Muscle of arm (tissue), 12 donors: ENCODE measurements around the gene LTB4R. TPM values are rescaled to one million over a fixed set of nuclear protein-coding genes. Genes with fewer than 3 reads are reported as not detected.
A peak's percentile ranks its signal among the peaks of the same experiment; 100 is the strongest.
"Not testable (repeated sequence)": the region's sequence is repeated elsewhere in the genome, so short reads cannot be mapped to it uniquely, and the experiment has no call there.

ENCODE experiments used
- DNase-seq: peaks from one replicate; pipeline ENCODE4 v3.0.0-alpha.2; 2013
- polyA plus RNA-seq, 12 donors: library from polyadenylated mRNA; unstranded; fragments of 120-200 nt; gene quantifications; one replicate each; pipeline ENCODE4 v1.2.1, GENCODE V29; 2013; ENCODE audit not compliant: insufficient read length in 12 of 12

The LTB4R gene
- polyA plus RNA-seq, 12 donors: 2.2 to 15.8 (median 3.2) TPM; not detected in 2

DNA sequence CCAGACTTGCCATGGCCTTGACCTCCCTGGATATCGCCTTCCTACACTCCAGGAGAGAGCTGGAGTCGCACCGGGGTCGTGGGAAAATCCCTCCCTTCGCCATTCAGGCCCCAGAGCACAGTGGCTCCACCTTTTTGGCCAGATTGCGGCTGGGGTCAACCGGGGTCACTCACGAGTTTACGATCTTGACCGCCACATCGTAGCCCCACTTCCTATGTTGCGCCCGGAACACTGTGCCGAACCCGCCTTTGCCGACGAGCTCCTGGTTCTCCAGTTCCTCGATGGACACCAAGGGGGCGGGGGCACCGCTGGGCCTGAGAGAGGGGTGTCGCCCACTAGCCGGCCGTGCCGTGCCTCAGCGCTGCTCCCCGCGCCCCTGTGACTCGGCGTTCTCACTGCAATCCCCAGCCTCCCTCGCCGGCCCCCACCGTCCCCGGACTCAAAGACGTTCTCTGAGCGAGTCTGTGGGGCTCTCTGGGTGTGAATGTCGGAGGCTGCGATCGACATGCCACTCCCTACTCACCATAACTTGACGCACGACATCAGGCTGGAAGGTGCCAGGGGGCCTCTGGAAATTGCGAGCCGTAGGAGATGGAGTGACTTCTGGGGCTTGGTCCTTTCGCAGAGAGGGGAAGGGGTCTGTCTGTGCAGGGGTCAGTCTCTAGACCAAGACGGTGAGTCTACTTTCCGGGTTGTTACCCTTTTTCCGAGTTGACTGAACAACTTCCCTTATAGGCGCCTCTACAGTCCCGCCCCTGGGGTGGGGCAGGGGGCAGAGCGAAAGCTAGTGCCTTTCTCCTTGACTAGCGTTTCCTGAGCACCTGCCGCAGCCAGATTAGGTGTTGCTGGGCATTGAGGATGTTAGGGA, 28.2 kb downstream of the LTB4R start, which contains the start of gene RIPK3:
Gene RIPK3 (minus strand): TSS at position 708 of the 868 bp plus-strand sequence. CDS start 165 bp downstream, at position 543.
- no peak for DNase-seq

DNA sequence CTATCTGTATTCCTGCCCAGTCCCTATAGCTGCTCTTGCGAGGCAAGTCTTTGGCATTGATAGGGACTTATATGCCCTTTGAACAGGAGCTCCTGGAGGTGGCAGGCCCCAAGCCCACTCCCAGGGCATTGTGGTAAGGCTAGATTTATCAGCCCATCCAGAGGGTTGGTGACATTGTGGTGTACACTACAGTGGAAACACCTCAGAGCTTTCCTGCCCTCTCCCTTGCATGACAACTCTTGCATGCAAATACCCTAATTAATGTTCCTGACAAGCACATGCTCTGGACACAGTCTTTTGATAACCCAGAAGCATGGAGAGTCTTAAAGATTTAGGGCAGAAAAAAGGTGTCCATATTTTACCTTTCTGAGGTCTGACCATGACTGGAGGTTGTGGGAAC, 29.3 kb downstream of the LTB4R start:
- no peak for DNase-seq

- no peak for DNase-seq
These were observed 31.6 kb downstream of the LTB4R start for GRCh38 chr14:24342889-24343288.

DNA sequence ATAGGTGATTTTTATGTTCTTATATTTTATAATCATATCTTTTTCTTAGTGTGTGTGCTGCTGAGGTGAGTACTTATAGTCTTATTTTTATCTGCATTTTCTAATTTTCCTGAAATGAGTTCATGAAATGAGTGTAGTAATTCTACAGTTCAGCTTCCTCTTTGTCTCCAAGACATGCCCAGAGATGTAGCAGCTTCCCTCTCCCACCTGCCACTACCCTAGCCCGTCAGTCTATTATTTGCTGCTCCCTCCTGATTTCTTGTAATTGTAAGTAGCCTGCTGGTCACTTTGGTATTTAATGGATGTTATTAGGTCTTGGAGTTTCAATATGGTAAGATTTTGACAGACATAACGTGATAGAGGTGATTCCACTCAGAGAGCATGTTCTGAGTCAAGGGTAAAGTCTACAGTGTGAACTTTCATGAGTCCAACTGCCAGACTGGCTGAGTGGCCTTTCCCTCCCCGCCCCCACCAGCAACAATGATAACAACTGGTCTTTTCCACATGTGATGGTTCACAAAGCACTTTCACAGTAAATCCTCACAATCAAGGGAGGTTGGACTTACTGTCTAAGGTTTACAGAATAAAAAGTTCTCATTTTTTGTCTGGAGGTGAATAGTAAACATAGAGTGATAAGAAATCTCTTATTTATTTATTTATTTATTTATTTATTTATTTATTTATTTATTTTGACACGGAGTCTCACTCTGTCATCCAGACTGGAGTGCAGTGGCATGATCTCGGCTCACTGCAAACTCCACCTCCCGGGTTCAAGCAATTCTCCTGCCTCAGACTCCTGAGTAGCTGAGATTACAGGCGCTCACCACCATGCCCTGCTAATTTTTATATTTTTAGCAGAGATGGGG, 32.7 kb downstream of the LTB4R start:
- DNase-seq: no peak

DNA sequence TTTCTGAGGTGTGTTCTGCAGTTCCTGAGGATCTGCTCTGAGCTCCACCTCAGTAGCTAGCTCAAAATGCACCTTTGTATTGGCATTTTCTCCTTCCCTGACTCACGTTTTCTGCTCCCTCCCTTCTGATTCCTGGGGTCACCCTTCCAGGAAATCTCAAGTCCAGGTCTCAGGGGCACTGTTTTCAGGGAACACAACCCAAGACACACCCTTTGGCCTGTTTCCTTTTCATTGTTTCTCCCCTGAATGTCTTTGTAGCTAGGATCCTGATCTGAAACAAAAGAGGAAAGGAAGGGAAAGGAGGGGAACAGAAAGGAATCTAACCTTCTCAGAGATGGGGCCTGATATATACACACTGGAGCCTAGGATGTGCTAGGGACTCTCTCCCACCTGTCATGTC, 35.8 kb downstream of the LTB4R start:
- DNase-seq: no peak

DNA sequence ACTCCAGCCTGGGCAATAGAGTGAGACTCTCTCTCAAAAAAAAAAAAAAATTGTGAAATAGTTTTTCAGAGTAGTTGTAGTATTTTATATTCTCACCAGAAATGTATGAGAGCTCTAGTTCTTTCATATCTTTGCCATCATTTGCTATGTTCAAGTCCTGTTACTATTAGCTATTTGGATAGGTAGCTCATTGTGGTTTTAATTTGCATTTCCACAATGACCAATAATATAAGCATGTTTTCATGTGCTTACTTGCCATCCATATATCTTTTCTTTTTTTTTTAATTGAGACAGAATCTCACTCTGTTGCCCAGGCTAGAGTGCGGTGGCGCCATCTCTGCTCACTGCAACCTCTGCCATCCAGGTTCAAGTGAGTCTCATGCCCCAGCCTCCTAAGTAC, 36.9 kb downstream of the LTB4R start:
- no peak for DNase-seq

GRCh38 chr14:24349742-24350141, 38.4 kb downstream of the LTB4R start:
- no peak for DNase-seq

DNA sequence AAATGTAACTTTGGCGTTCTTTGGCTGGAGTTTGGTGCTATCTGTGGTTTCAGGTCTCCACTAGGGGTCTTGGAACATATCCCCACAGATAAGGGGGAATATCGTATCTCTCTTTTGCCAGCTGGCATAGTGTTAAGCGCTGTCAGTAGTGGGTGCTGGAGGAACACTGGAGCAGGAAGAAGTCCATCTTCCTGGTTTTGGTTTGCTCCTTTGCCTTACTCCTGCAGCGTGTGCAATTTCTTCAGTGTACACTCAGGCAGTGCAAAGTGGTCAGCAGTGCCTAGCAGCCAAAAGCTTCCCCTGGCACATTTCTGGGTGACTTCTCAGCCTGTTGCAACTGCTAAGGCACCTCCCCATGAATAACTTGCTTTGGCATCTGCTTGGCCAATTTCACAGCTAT, 40.2 kb downstream of the LTB4R start:
- DNase-seq: no peak

DNA sequence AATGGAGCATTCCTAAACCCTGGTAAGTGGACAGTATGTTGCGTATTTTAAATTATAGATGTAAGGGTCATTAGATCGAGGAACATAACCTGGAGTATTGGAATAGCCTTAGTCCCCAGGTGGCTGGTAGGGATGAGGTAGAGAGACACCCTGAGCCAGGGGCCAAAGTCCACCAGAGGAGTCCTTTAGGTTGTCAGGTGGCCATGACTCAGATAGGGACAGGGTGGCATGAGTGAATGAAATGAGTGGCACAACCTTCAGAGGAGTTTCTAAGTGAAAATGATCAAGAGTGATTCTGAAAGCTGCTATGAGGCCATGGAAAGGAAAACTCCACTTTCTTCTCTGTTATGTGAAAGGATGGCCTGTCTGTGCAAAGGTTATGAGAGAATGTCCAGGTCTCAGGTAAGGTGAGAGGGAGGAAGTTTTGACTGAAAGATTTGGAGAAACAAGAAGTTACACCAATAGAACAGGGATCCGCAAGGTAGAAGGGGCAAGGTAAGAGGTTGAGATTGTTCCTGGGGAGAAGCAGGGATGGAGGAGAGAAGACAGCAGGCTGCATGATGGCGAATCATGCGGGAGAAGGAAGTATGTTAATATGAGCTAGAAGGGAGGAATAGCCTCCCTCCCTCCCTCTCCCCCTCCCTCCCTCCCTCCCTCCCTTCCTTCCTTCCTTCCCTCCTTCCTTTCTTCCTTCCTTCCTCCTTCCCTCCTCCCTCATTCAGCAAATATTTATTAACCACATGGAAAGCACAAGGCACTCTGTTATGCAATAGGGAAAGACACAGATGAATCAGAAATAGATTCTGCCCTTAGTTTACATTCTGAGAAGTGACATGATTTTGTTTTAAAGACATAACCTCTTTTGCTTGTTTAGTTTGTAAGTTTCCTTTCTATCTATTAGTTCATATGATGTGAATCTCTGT, 42.5 kb downstream of the LTB4R start:
- DNase-seq: no peak

DNA sequence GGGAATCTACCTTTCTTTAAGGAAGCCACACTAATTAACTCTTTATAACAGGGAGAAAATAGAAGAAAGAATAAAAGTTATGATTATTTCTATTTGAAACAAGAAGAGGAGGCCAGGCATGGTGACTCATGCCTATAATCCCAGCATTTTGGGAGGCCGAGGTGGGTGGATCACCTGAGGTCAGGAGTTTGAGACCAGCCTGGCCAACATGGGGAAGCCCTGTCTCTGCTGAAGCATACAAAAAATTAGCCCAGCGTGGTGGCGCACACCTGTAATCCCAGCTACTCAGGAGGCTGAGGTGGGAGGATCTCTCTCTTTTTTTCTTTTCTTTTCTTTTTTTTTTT, 43.2 kb downstream of the LTB4R start:
- DNase-seq: not testable (repeated sequence)

DNA sequence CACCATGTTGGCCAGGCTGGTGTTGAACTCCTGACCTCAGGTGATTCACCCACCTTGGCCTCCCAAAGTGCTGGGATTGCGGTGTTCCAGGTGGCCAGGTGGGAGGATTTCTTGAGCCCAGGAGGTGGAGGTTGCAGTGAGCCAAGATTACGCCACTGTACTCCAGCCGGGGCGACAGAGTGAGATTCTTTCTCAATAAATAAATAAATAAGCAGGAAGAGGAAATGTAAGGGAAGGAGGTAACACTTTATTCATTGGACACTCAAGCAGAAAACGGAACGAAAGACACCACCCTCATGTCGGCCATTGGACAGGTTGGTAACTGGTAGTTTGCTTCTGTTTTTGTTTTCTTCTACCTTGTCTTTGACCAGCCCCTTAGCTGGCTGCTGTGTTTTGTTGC, 43.7 kb downstream of the LTB4R start:
- DNase-seq: no peak

DNA sequence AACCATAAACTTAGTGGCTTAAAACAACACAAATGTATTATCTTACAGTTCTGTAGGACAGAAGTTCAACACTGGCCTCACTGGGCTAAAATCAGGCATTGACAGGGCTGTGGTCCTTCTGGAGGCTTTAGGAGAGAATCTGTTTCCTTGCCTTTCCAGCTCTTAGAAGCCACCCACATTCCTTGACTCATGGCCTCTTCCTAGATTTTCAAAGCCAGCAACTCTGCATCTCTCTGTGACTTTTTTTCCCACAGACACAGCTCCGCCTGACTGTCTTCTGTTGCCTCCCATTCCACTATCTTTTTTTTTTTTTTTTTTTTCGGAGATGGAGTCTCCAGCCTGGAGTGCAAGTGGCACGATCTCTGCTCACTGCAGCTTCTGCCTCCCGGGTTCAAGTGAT, 44.9 kb downstream of the LTB4R start:
- no peak for DNase-seq

GRCh38 chr14:24360281-24360680, 49.0 kb downstream of the LTB4R start:
- DNase-seq: no peak

DNA sequence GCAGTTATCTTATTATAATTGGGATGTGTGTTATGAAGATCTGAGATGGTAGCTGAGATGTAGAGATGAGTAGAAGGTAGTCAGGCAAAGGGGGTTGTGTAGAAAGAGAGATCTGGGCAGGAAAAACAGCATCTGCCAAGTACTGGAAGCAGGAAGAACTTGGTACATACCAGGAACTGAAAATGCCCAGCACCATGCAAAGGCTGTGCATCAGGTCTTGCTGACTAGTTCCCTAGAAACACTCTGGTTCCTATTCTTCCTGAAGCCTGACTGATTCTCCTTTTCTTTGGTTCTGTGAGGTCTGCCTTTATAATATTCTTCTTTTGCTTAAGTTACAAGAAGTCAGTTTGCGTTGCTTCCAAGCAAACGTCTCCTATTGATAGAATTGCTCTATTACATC, 50.0 kb downstream of the LTB4R start:
- DNase-seq: no peak

- no peak for DNase-seq
These were observed 51.1 kb downstream of the LTB4R start for GRCh38 chr14:24362241-24362960.

GRCh38 chr14:24363401-24363800, 52.1 kb downstream of the LTB4R start:
- no peak for DNase-seq

- DNase-seq: no peak
These were observed 53.5 kb downstream of the LTB4R start for GRCh38 chr14:24364841-24365240.

DNA sequence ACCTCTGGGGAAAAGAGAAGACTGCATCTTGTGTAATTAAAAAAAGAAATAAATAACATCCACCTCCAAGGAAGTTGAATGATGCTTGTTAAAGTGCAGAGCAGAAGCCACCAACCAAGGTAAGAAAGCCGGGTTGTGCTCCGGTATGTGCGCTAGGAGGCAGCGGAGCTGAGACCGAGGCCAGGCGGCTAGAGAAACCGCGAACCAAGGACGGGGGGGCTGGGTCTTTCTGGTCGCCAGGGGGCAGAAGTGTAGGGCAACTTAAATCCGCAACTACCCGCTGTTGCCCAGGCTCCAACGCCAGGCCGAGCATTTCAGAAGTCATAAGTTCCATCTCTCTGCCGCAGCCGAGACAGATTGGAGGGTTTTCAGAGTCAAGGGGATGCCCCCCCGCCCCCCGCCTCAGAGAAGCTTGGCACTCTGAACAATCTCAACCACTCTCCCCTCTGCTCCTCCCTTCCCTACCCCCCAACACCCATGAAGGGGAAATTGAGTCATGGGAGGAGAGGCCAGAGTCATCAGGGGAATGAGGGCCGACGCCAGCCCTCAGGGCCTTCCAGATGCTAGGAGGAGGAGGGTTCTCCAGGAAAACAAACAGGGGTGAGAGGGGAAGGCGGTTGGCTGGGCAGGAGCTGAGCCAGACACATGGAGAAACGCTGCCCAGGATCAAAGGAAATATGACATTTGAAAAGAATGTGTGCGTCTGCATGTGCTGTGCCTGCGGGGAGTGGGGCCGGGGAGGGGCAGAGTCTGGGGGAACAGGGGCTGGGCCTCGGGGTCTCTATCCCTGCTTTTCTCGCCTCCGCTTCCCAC, 54.5 kb downstream of the LTB4R start:
- peak; percentile 88 for DNase-seq

- DNase-seq: no peak
These were observed 55.1 kb downstream of the LTB4R start for GRCh38 chr14:24366413-24366720.
